Choroid plexus epithelial cell (primary cell): ENCODE data around the gene ZNF692.

Experiments
- DNase-seq: peaks from one replicate; pipeline ENCODE4 v3.0.0-alpha.2; 2010; ENCODE audit warnings: low read depth
- H3K4me3 ChIP-seq: 2 replicates; pipeline ENCODE4 v1.5.1; 2011; ENCODE audit warnings: low read depth, mild to moderate bottlenecking, control low read depth, low read length, moderate library complexity
- CTCF ChIP-seq: conservative IDR thresholded peaks from 2 replicates; pipeline ENCODE4 v1.5.1; 2011; ENCODE audit warnings: low read depth, mild to moderate bottlenecking, control low read depth, inconsistent platforms, low read length, moderate library complexity

The ZNF692 gene

GRCh38 chr1:248842781-248843331 lies 16.0 kb downstream of the ZNF692 start:
- no peak for TF ChIP-seq CTCF
- no peak overlapping the region for H3K4me3 ChIP-seq
- DNase-seq, result no peak

- peak; percentile 83 for DNase-seq
- peak; percentile 74 for TF ChIP-seq CTCF
- H3K4me3 ChIP-seq, result no peak overlapping the region
These were observed 17.0 kb downstream of the ZNF692 start for GRCh38 chr1:248841702-248842395.

- no peak overlapping the region for H3K4me3 ChIP-seq
- no peak for DNase-seq
- no peak for TF ChIP-seq CTCF
These were observed 17.9 kb downstream of the ZNF692 start for GRCh38 chr1:248840946-248841345.

GRCh38 chr1:248839168-248839555 lies 19.7 kb downstream of the ZNF692 start:
- no peak for TF ChIP-seq CTCF

GRCh38 chr1:248838357-248839167 lies 20.3 kb downstream of the ZNF692 start:
- peak overlapping the region; percentile 95 for H3K4me3 ChIP-seq
- DNase-seq, result peak; percentile 89

More at GRCh38 chr1:248839168-248839555, 19.7 kb downstream of the ZNF692 start:
- H3K4me3 ChIP-seq, result peak overlapping the region; percentile 95
- DNase-seq, result no peak

GRCh38 chr1:248837781-248838356 lies 21.0 kb downstream of the ZNF692 start, which contains the start of gene ZNF672:
Gene ZNF672, plus strand, starts transcription at chr1:248838224. Its CDS starts 9,051 bp downstream, at chr1:248847275.
- peak; percentile 99 for DNase-seq
- peak within 1 kb of the TSS; percentile 95 for H3K4me3 ChIP-seq
- TF ChIP-seq CTCF, result no peak

More at GRCh38 chr1:248838357-248839167, 20.3 kb downstream of the ZNF692 start:
- TF ChIP-seq CTCF, result no peak
